CD4-positive, CD25-positive, alpha-beta regulatory T cell (primary cell): Measurements from ENCODE around the gene RTN1. TPM values are rescaled to one million over a fixed set of nuclear protein-coding genes. Genes with fewer than 3 reads are reported as not detected.

Experiments
- ATAC-seq, 2 donors: fragments of 150-1000 bp; cut with Tn5 transposase; one replicate each; pipeline ENCODE4 v1.10.0; 2021; ENCODE audit warnings: low read depth in 2 of 2, moderate number of reproducible peaks in 2 of 2, moderate library complexity in 1 of 2
- DNase-seq, 3 donors: peaks; one replicate each; pipeline versions ENCODE4 v3.0.0 to v3.0.0-alpha.2; 2012 to 2022; ENCODE audit warnings: mixed read lengths in 1 of 3
- H3K27ac ChIP-seq: one replicate; pipeline ENCODE4 v1.7.0; 2013; ENCODE audit warnings: mild to moderate bottlenecking, low read length; ENCODE audit not compliant: insufficient read depth, poor library complexity, severe bottlenecking
- H3K27me3 ChIP-seq: one replicate; pipeline ENCODE4 v1.7.0; 2013; ENCODE audit warnings: low read length; ENCODE audit not compliant: control insufficient read depth, insufficient read depth
- H3K36me3 ChIP-seq: one replicate; pipeline ENCODE4 v1.7.0; 2013; ENCODE audit warnings: mild to moderate bottlenecking, low read length, moderate library complexity; ENCODE audit not compliant: control insufficient read depth, insufficient read depth
- H3K4me1 ChIP-seq: 2 replicates; pipeline ENCODE4 v1.7.0; 2013; ENCODE audit warnings: mild to moderate bottlenecking, low read length; ENCODE audit not compliant: insufficient read depth, control insufficient read depth, poor library complexity, severe bottlenecking
- H3K4me3 ChIP-seq: one replicate; pipeline ENCODE4 v1.7.0; 2013; ENCODE audit warnings: low read depth, mild to moderate bottlenecking, low read length, moderate library complexity
- H3K9me3 ChIP-seq, 2 experiments: 1 replicate in 1 of 2; 2 replicates in 1 of 2; pipeline ENCODE4 v1.7.0; 2013; ENCODE audit warnings: low read length in 2 of 2, mild to moderate bottlenecking in 1 of 2, moderate library complexity in 1 of 2; ENCODE audit not compliant: control insufficient read depth in 2 of 2
- H3K27ac Mint-ChIP-seq, 3 donors: one replicate each; pipeline ENCODE4 v1.8.0; 2020 to 2022; ENCODE audit warnings: mild to moderate bottlenecking in 3 of 3, mixed read lengths in 3 of 3, moderate library complexity in 2 of 3
- H3K27me3 Mint-ChIP-seq: one replicate; pipeline ENCODE4 v1.8.0; 2022; ENCODE audit warnings: mild to moderate bottlenecking, mixed read lengths
- H3K36me3 Mint-ChIP-seq: one replicate; pipeline ENCODE4 v1.8.0; 2020; ENCODE audit warnings: mixed read lengths
- H3K4me1 Mint-ChIP-seq, 4 donors: one replicate each; pipeline ENCODE4 v1.8.0; 2020 to 2022; ENCODE audit warnings: mixed read lengths in 4 of 4, mild to moderate bottlenecking in 1 of 4
- H3K4me3 Mint-ChIP-seq, 4 donors: one replicate each; pipeline ENCODE4 v1.8.0; 2020 to 2022; ENCODE audit warnings: mild to moderate bottlenecking in 4 of 4, mixed read lengths in 4 of 4, moderate library complexity in 3 of 4
- H3K9me3 Mint-ChIP-seq, 7 donors: one replicate each; pipeline ENCODE4 v1.8.0; 2020 to 2022; ENCODE audit warnings: mixed read lengths in 7 of 7, mild to moderate bottlenecking in 3 of 7, moderate library complexity in 2 of 7
- polyA plus RNA-seq, 4 donors: library from polyadenylated mRNA; unstranded; fragments of 300-500 nt; fragmentation: Illumina TruSeq; gene quantifications; one replicate each; pipeline ENCODE4 v1.2.3, GENCODE V29; 2021
- total RNA-seq: library from RNA; stranded (reverse); gene quantifications from one replicate; pipeline ENCODE4 v1.2.3, GENCODE V29; 2022

The RTN1 gene
- total and polyA plus RNA-seq, 5 donors from 2014 or later, result 0.17 to 0.42 TPM; not detected in 3

DNA sequence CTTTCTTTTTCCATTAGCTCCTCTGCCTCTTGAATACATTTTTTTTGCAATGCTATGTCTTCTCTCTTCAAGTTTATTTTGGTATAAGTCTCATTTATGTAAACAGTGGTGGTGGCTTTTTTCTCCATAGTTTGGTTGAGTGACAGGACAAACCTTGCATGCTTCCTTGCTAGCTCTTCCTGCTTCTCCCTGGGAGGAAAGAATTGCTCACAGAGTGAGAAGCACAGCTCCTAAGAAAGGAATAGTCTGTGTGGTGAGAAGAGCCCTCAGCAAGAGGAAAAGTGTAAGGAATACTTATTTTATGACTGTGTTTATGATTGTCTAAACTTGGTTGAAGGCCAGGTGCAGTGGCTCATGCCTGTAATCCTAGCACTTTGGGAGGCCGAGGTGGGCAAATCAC is 305.5 kb downstream of the RTN1 start:
- H3K27ac Mint-ChIP-seq, result no peak overlapping the region
- no peaks in the 10 kb centered on the region for H3K9me3 ChIP-seq

DNA sequence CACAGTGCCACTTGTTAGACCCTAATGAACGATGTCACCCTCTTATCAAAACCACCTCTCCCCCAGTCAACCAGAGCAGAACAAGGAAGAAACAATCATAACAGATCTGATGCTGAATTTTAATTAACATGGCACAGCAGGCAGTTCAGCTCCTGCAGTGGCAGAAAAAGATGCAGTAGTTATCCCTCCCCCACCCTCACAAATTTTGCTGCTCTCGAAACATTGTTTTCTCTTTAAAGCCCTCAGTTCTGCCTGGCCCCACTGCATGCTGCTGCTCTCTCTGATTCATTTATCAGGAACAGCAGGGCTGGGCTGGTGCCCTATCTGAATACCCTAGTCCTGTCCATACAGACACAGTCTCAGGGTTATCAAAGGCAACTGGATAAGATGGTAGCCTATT is 306.2 kb downstream of the RTN1 start:
- H3K4me3 Mint-ChIP-seq, result no peak overlapping the region
- H3K27me3 Mint-ChIP-seq, result peaks cover 33% of the 10 kb centered on the region
- Histone ChIP-seq H3K27ac (no peak overlapping the region), H3K27me3 (peaks cover 12% of the 10 kb centered on the region), H3K9me3 (no peaks in the 10 kb centered on the region), H3K4me3 (no peak overlapping the region), H3K36me3 (no peaks in the 10 kb centered on the region), H3K4me1 (no peaks in the 10 kb centered on the region)
- no peak overlapping the region for H3K27ac Mint-ChIP-seq
- DNase-seq (no peak), ATAC-seq (no peak)
- H3K36me3 Mint-ChIP-seq, result no peaks in the 10 kb centered on the region
- peaks cover 0 to 2% (median 0%) of the 10 kb centered on the region in 7 donors for H3K9me3 Mint-ChIP-seq
- no peaks in the 10 kb centered on the region for H3K4me1 Mint-ChIP-seq

More for the DNA sequence above, 305.5 kb downstream of the RTN1 start:
- peaks cover 12% of the 10 kb centered on the region for H3K27me3 ChIP-seq
- Mint-ChIP-seq H3K4me1 (no peaks in the 10 kb centered on the region), H3K9me3 (peaks cover 0 to 2% (median 0%) of the 10 kb centered on the region in 7 donors), H3K27me3 (peaks cover 37% of the 10 kb centered on the region), H3K36me3 (no peaks in the 10 kb centered on the region), H3K4me3 (no peak overlapping the region)
- H3K4me3 ChIP-seq, result no peak overlapping the region
- no peak overlapping the region for H3K27ac ChIP-seq
- no peak for DNase-seq
- H3K4me1 ChIP-seq, result no peaks in the 10 kb centered on the region
- H3K36me3 ChIP-seq, result no peaks in the 10 kb centered on the region
- ATAC-seq, result no peak

DNA sequence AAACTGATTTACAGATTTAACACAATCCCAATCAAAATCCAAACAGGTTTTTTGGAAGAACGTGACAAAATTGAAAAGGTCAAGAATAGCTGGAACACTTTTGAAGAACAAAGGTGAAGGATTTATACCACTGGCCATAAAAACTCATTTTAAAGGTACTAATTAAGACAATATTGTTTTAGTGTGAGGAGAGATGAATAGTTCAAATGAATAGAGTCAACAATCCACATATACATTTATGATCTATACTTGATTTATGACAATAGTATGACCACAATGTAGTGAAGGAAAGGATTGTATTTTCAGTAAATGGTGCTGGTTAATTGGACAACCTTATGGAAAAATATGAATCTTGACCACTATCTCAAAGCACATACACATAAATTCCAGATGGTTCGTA is 323.3 kb downstream of the RTN1 start:
- H3K27me3 Mint-ChIP-seq, result peaks cover 21% of the 10 kb centered on the region
- Histone ChIP-seq H3K9me3 (no peaks in the 10 kb centered on the region), H3K36me3 (no peaks in the 10 kb centered on the region), H3K27ac (no peak overlapping the region), H3K4me1 (no peaks in the 10 kb centered on the region), H3K27me3 (peaks cover 3% of the 10 kb centered on the region), H3K4me3 (no peak overlapping the region)
- H3K36me3 Mint-ChIP-seq, result no peaks in the 10 kb centered on the region
- no peak overlapping the region for H3K4me3 Mint-ChIP-seq
- H3K4me1 Mint-ChIP-seq, result no peaks in the 10 kb centered on the region
- H3K27ac Mint-ChIP-seq, result no peak overlapping the region
- ATAC-seq, result no peak
- H3K9me3 Mint-ChIP-seq, result peaks cover 0 to 2% (median 0%) of the 10 kb centered on the region in 7 donors
- no peak for DNase-seq

Other genes starting within 250 kb of the RTN1 start
- gene LRRC9, start 49.4 kb upstream of the RTN1 start, total RNA-seq, result not detected
- not detected for gene LRRC9, start 49.4 kb upstream of the RTN1 start, polyA plus RNA-seq
- gene PCNX4, start 221.1 kb upstream of the RTN1 start, total RNA-seq, result 34.7 TPM
- 10 to 100 TPM; 14.1 to 18.4 (median 16.2) TPM for gene PCNX4, start 221.1 kb upstream of the RTN1 start, polyA plus RNA-seq